Heart right ventricle (tissue), 16 donors: ENCODE measurements around the gene IMPACT. TPM values are rescaled to one million over a fixed set of nuclear protein-coding genes. Genes with fewer than 3 reads are reported as not detected.

Experiments used
- ATAC-seq, 8 donors: fragments of 200-7000 bp; cut with Tn5 transposase; one replicate each; pipeline ENCODE4 v1.9.1; 2020; ENCODE audit warnings: mild to moderate bottlenecking in 8 of 8, moderate library complexity in 8 of 8, moderate number of reproducible peaks in 1 of 8
- DNase-seq, 2 donors: peaks; one replicate each; pipeline ENCODE4 v3.0.0-alpha.2; 2020
- H3K27ac ChIP-seq, 10 donors: fragments of 200-600 bp; sonication (generic) in 2 of 10; one replicate each; pipeline versions ENCODE4 v1.5.0 to v1.8.0; 2020 to 2022; ENCODE audit warnings: mild to moderate bottlenecking in 3 of 10
- H3K27me3 ChIP-seq, 7 donors: fragments of 200-600 bp; one replicate each; pipeline ENCODE4 v1.8.0; 2021 to 2022; ENCODE audit warnings: mild to moderate bottlenecking in 2 of 7
- H3K36me3 ChIP-seq, 9 donors: fragments of 200-600 bp; sonication (generic) in 1 of 9; one replicate each; pipeline versions ENCODE4 v1.5.0 to v1.8.0; 2020 to 2022; ENCODE audit warnings: mild to moderate bottlenecking in 2 of 9
- H3K4me1 ChIP-seq, 9 donors: fragments of 200-600 bp; sonication (generic) in 1 of 9; one replicate each; pipeline versions ENCODE4 v1.5.0 to v1.8.0; 2020 to 2022; ENCODE audit warnings: mild to moderate bottlenecking in 4 of 9
- H3K4me3 ChIP-seq, 10 donors: fragments of 200-600 bp; sonication (generic) in 2 of 10; one replicate each; pipeline versions ENCODE4 v1.5.0 to v1.8.0; 2020 to 2022; ENCODE audit warnings: mild to moderate bottlenecking in 7 of 10, moderate library complexity in 2 of 10
- H3K9me3 ChIP-seq, 11 donors: fragments of 200-600 bp in 10 of 11; sonication (generic) in 2 of 11; one replicate each; pipeline versions ENCODE4 v1.5.0 to v1.8.0; 2013 to 2022; ENCODE audit warnings: mild to moderate bottlenecking in 2 of 11, control low read depth in 1 of 11, moderate library complexity in 1 of 11
- CTCF ChIP-seq, 9 donors: fragments of 200-600 bp; sonication (generic) in 2 of 9; IDR thresholded peaks; one replicate each; pipeline versions ENCODE4 v1.5.0 to v1.8.0; 2021 to 2022; ENCODE audit warnings: antibody characterized with exemption in 9 of 9, mild to moderate bottlenecking in 5 of 9, moderate library complexity in 1 of 9
- WGBS, 2 donors: extraction: QIAGEN DNeasy Blood & Tissue Kit; methylation state at CpG; one replicate each; pipeline ENCODE4 v1.1.7; 2013; ENCODE audit warnings: inconsistent platforms in 1 of 2; 5-methylcytosine and 5-hydroxymethylcytosine counted together
- intact Hi-C, 10 donors: fragments of 100-400 bp; cut with DNase I; formaldehyde crosslinking; loops; one replicate each; pipeline versions ENCODE4 v1.11.1 to v1.14.2; 2022
- polyA plus RNA-seq, 2 donors: library from polyadenylated mRNA; stranded (reverse); fragments of 200-250 nt; gene quantifications; one replicate each; pipeline ENCODE4 v1.2.3, GENCODE V29; 2013
- total RNA-seq, 10 donors: library from RNA; stranded (reverse); fragmentation: NEBNext Ultra II Directional in 3 of 10; extraction: Animal tissue kit (Norgen Biotek cat#: 25700) in 3 of 10; gene quantifications; one replicate each; pipeline versions ENCODE4 v1.2.1 to v1.2.4, GENCODE V29; 2021 to 2023
- donor health status: Arrhythmogenic right ventricular cardiomyopathy.
- donor health status: ischemic (EF 13 %, LVEDD 7.1; RV severe dilation, severe dysfunction).
- donor health status: healthy with polysubstance abuse.
- donor health status: DM: no; HTN: yes; CAD: no.
- donor health status: DM: no; HTN: no; CAD: no.
- donor health status: ischemic (EF 25% LVEDD 6.9; RV normal size, moderate dysfunction).
- donor health status: ischemic (EF 25% LVEDD 5.7; RV mildly dilated, moderate dysfunction).
- donor health status: healthy.
- donor health status: DM: yes; HTN: yes; CAD: no.
- donor health status: Ischemic cardiomyopathy.
- donor health status: ischemic (EF 35%, LVEDD 5.7; RV mildly dilated, moderate dysfunction).
- donor health status: nonischemic (EF 11% LVEDD 7.7; RV severe dilation, severe dysfunction).
- donor health status: DM: yes; HTN: yes; CAD: no.
- donor health status: PGD.
- donor health status: ischemic (EF 29% LVEDD 5.4; RV normal size, mild dysfunction).
- donor health status: nonischemic (EF 23%, LVEDD 6.1; RV moderate dilation, normal function).

The IMPACT gene
- total and polyA plus RNA-seq, 12 donors = 4.5 to 33.8 (median 26.0) TPM

GRCh38 chr18:24494586-24494985 is 68.1 kb downstream of the IMPACT start:
- no peak for ATAC-seq
- intact Hi-C loops = no loop called here
- no peak overlapping the region for H3K4me3 ChIP-seq
- WGBS, 2 donors = 91 to 95% methylated on average over 2 of the region's 2 CpGs
- DNase-seq = no peak
- no peak overlapping the region for H3K27ac ChIP-seq
- peaks cover 0 to 4% (median 0%) of the 10 kb centered on the region in 9 donors for H3K4me1 ChIP-seq
- H3K9me3 ChIP-seq = peaks cover 0 to 3% (median 0%) of the 10 kb centered on the region in 11 donors
- H3K27me3 ChIP-seq = no peaks in the 10 kb centered on the region
- no peaks in the 10 kb centered on the region for H3K36me3 ChIP-seq
- TF ChIP-seq CTCF (IDR thresholded peaks at IDR 0.05) = no peak

GRCh38 chr18:24497031-24497754 is 70.7 kb downstream of the IMPACT start:
- Histone ChIP-seq H3K4me3 (no peak overlapping the region), H3K27me3 (no peaks in the 10 kb centered on the region), H3K27ac (peak overlapping the region in 2 of 10 donors; percentile 34 to 44), H3K4me1 (peaks cover 0 to 4% (median 0%) of the 10 kb centered on the region in 9 donors), H3K36me3 (no peaks in the 10 kb centered on the region), H3K9me3 (peaks cover 0 to 3% (median 0%) of the 10 kb centered on the region in 11 donors)
- intact Hi-C loops = no loop called here
- no peak for TF ChIP-seq CTCF (IDR thresholded peaks at IDR 0.05)
- ATAC-seq (peak in 5 of 8 donors; percentile 50 to 73 (median 61)), DNase-seq (no peak)
- whole genome bisulfite sequencing, 2 donors = 73 to 87% methylated on average over 1 of the region's 1 CpG

GRCh38 chr18:24499814-24500213 is 73.3 kb downstream of the IMPACT start:
- no peaks in the 10 kb centered on the region for H3K9me3 ChIP-seq
- WGBS, 2 donors = 53 to 57% methylated on average over 5 of the region's 5 CpGs
- no peaks in the 10 kb centered on the region for H3K36me3 ChIP-seq
- intact Hi-C loops = no loop called here
- H3K4me1 ChIP-seq = peaks cover 0 to 4% (median 0%) of the 10 kb centered on the region in 9 donors
- no peak overlapping the region for H3K27ac ChIP-seq
- H3K4me3 ChIP-seq = no peak overlapping the region
- ATAC-seq (peak in 4 of 8 donors; percentile 29 to 58 (median 43)), DNase-seq (no peak)
- no peaks in the 10 kb centered on the region for H3K27me3 ChIP-seq
- TF ChIP-seq CTCF (IDR thresholded peaks at IDR 0.05) = no peak

GRCh38 chr18:24500217-24500616 is 73.7 kb downstream of the IMPACT start:
- DNase-seq = no peak
- intact Hi-C loops = no loop called here
- TF ChIP-seq CTCF (IDR thresholded peaks at IDR 0.05) = no peak
- Histone ChIP-seq H3K9me3 (no peaks in the 10 kb centered on the region), H3K4me1 (peaks cover 0 to 4% (median 0%) of the 10 kb centered on the region in 9 donors), H3K27me3 (no peaks in the 10 kb centered on the region), H3K4me3 (no peak overlapping the region), H3K27ac (no peak overlapping the region), H3K36me3 (no peaks in the 10 kb centered on the region)
- ATAC-seq = no peak
- WGBS, 2 donors = 86 to 90% methylated on average over 2 of the region's 2 CpGs
